Measurements from ENCODE around the gene SLC35A3.

Gene SLC35A3

GRCh38 chr1:99992044-99992722 lies 22.4 kb downstream of the SLC35A3 start:
- TF ChIP-seq CTCF (conservative IDR thresholded peaks at IDR 0.05; ENCODE audit: low read depth), result no peak
- POLR2A ChIA-PET (ENCODE audit: low non-redundant PET), result no interaction called here
- CTCF ChIA-PET, result no interaction called here
- DNase-seq (ENCODE audit: low spot score), result no peak
- no peak overlapping the region for H3K27ac ChIP-seq

GRCh38 chr1:99992760-99993467 lies 23.1 kb downstream of the SLC35A3 start:
- no peak for TF ChIP-seq CTCF (conservative IDR thresholded peaks at IDR 0.05; ENCODE audit: low read depth)
- DNase-seq (ENCODE audit: low spot score), result no peak
- no peak overlapping the region for H3K27ac ChIP-seq
- ChIA-PET CTCF (no interaction called here), POLR2A (ENCODE audit: low non-redundant PET) (no interaction called here)

- no peak overlapping the region for H3K27ac ChIP-seq
- DNase-seq (ENCODE audit: low spot score), result no peak
- CTCF ChIA-PET, result no interaction called here
- POLR2A ChIA-PET (ENCODE audit: low non-redundant PET), result no interaction called here
- TF ChIP-seq CTCF (conservative IDR thresholded peaks at IDR 0.05; ENCODE audit: low read depth), result no peak
These were observed 23.7 kb downstream of the SLC35A3 start for GRCh38 chr1:99993468-99993845.

GRCh38 chr1:99994496-99994895 lies 24.7 kb downstream of the SLC35A3 start:
- POLR2A ChIA-PET (ENCODE audit: low non-redundant PET), result no interaction called here
- CTCF ChIA-PET, result no interaction called here
- no peak for TF ChIP-seq CTCF (conservative IDR thresholded peaks at IDR 0.05; ENCODE audit: low read depth)
- DNase-seq (ENCODE audit: low spot score), result no peak
- H3K27ac ChIP-seq, result no peak overlapping the region

- no peak for DNase-seq (ENCODE audit: low spot score)
- no peak overlapping the region for H3K27ac ChIP-seq
- ChIA-PET POLR2A (ENCODE audit: low non-redundant PET) (no interaction called here), CTCF (no interaction called here)
- TF ChIP-seq CTCF (conservative IDR thresholded peaks at IDR 0.05; ENCODE audit: low read depth), result no peak
These were observed 27.2 kb downstream of the SLC35A3 start for GRCh38 chr1:99996951-99997350.

- TF ChIP-seq CTCF (conservative IDR thresholded peaks at IDR 0.05; ENCODE audit: low read depth), result no peak
- no peak overlapping the region for H3K27ac ChIP-seq
- ChIA-PET CTCF (no interaction called here), POLR2A (ENCODE audit: low non-redundant PET) (no interaction called here)
- DNase-seq (ENCODE audit: low spot score), result no peak
These were observed 31.7 kb downstream of the SLC35A3 start for GRCh38 chr1:100001462-100001861.
